Measurements from ENCODE around the gene PTPRH.

The PTPRH gene

GRCh38 chr19:55147545-55148251 is 61.6 kb downstream of the PTPRH start:
- TF ChIP-seq ZFX (IDR thresholded peaks at IDR 0.05) = no peak
- TF ChIP-seq, protein P1, sequence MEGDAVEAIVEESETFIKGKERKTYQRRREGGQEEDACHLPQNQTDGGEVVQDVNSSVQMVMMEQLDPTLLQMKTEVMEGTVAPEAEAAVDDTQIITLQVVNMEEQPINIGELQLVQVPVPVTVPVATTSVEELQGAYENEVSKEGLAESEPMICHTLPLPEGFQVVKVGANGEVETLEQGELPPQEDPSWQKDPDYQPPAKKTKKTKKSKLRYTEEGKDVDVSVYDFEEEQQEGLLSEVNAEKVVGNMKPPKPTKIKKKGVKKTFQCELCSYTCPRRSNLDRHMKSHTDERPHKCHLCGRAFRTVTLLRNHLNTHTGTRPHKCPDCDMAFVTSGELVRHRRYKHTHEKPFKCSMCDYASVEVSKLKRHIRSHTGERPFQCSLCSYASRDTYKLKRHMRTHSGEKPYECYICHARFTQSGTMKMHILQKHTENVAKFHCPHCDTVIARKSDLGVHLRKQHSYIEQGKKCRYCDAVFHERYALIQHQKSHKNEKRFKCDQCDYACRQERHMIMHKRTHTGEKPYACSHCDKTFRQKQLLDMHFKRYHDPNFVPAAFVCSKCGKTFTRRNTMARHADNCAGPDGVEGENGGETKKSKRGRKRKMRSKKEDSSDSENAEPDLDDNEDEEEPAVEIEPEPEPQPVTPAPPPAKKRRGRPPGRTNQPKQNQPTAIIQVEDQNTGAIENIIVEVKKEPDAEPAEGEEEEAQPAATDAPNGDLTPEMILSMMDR (conservative IDR thresholded peaks at IDR 0.05) = no peak
- no peak overlapping the region for H3K27ac ChIP-seq

DNA sequence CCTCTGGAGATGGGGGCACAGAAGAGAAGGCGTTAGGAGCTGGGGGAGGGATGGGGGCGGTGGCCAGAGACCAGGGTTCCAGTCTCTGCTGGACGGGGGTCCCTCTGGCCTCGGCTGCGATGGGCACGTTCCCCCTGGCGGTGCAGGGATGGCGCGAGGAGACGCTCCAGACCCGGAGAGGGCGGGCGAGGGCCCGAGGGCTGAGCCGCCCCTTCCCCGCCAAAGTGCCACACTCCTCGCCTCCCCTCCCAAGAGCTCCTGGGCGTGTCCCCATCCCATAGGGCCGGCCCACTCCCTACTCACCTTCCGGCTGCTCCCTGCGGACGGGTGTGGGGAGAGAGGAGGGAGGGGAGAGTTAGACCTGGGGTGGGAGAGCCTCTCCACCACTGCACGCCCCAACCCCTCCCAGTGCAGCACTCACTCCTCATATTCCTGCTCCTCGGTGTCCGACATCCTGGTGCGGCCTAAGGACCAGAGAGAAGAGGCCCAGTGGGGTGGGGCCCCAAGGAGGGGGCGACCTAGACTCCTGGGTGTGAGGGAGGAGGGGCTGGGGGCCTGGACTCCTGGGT is 62.5 kb downstream of the PTPRH start:
- TF ChIP-seq ZFX (IDR thresholded peaks at IDR 0.05) = no peak
- TF ChIP-seq, protein P1 (conservative IDR thresholded peaks at IDR 0.05) = no peak
- no peak overlapping the region for H3K27ac ChIP-seq

- no peak overlapping the region for H3K27ac ChIP-seq
- TF ChIP-seq, protein P1 (conservative IDR thresholded peaks at IDR 0.05) = no peak; the same call in 1 of the 2 replicates
- no peak for TF ChIP-seq ZFX (IDR thresholded peaks at IDR 0.05)
Observed at GRCh38 chr19:55146078-55146704, 63.1 kb downstream of the PTPRH start.

DNA sequence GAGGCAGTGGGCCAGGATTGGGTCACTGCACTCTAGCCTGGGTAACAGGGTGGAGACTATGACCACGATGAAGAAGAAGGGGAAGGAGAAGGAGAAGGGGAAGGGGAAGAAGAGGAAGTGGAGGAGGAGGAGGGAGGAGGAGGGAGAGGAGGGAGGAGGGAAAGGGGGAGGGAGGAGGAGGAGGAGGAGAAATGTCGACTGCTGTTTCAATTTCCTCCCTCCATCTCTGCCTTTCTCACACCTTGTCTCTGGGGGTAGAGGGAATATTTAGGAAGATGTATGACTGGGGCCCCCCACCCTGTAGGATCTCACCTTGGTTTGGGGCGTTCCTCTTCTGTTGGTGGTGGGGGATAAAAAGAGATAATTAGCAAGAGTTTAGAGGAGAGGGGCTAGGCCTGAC is 64.1 kb downstream of the PTPRH start:
- no peak overlapping the region for H3K27ac ChIP-seq
- TF ChIP-seq ZFX (IDR thresholded peaks at IDR 0.05) = no peak
- TF ChIP-seq, protein P1 (conservative IDR thresholded peaks at IDR 0.05) = no peak

DNA sequence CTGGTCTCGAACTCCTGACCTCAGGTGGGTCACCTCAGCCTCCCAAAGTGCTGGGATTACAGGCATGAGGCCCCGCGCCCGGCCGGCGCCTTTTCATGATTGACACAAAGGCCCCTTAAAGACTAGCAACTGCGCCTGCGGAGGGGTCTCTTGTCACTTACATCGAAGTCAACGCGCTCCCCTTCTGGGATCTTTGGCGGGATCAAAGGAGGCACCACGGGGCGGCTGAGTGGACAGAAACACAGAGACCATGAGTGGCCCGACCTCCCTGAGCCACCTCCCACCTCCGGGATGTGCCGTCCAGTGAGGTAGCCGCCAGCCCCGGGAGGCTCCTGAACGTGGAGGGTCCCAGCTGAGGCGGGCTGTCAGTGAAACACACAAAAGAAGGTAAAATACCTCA is 67.6 kb downstream of the PTPRH start:
- H3K27ac ChIP-seq = no peak overlapping the region
- TF ChIP-seq, protein P1 (conservative IDR thresholded peaks at IDR 0.05) = no peak
- TF ChIP-seq ZFX (IDR thresholded peaks at IDR 0.05) = no peak

DNA sequence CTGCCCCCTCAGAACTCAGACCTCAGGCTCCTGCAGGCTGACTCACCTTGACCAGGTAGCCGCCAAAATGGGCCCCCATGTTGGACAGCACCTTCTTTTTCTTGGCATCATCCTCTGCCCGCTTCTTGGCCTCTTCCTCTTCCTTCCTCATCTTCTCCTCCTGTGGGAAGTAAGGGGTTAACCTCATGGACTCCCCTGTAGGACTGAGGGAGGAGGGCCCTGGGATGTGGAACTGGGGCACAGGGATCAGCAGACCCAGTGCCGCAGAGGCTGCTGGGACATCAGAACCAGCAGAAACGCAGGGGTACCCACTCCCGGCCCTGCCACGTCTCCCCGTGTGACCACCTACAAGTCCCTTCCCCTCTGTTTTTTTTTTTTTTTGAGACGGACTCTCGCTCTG is 71.4 kb downstream of the PTPRH start:
- no peak overlapping the region for H3K27ac ChIP-seq
- no peak for TF ChIP-seq ZFX (IDR thresholded peaks at IDR 0.05)
- TF ChIP-seq, protein P1 (conservative IDR thresholded peaks at IDR 0.05) = no peak

- TF ChIP-seq ZFX (IDR thresholded peaks at IDR 0.05) = no peak
- TF ChIP-seq, protein P1 (conservative IDR thresholded peaks at IDR 0.05) = no peak
- no peak overlapping the region for H3K27ac ChIP-seq
Observed at GRCh38 chr19:55136399-55137102, 72.8 kb downstream of the PTPRH start.

All from C4-2B (cell line).